MM.1S (cell line): ENCODE measurements around the gene CD8A.
A peak's percentile ranks its signal among the peaks of the same experiment; 100 is the strongest.

ENCODE experiments used
- DNase-seq: peaks from one replicate; pipeline ENCODE4 v3.0.0-alpha.2; 2015
- H2AFZ ChIP-seq: fragments of 300-600 bp; sonication (generic); 2 replicates; pipeline ENCODE4 v1.6.0; 2016; ENCODE audit warnings: antibody characterized with exemption, low read length
- H3F3A ChIP-seq: fragments of 300-600 bp; sonication (generic); 2 replicates; pipeline ENCODE4 v1.6.1; 2016; ENCODE audit warnings: mild to moderate bottlenecking, antibody characterized with exemption, low read length, moderate library complexity, mixed read lengths; ENCODE audit not compliant: insufficient read depth
- H3K27ac ChIP-seq: fragments of 300-600 bp; sonication (generic); 2 replicates; pipeline ENCODE4 v1.5.1; 2016; ENCODE audit warnings: mild to moderate bottlenecking, low read length
- H3K27me3 ChIP-seq: fragments of 300-600 bp; sonication (generic); replicated peaks from 2 replicates; pipeline ENCODE4 v1.6.0; 2016; ENCODE audit warnings: low read length; ENCODE audit not compliant: insufficient read depth
- H3K36me3 ChIP-seq: fragments of 300-600 bp; sonication (generic); replicated peaks from 2 replicates; pipeline ENCODE4 v1.6.1; 2016; ENCODE audit warnings: mild to moderate bottlenecking, low read length, mixed read lengths; ENCODE audit not compliant: insufficient read depth
- H3K4me1 ChIP-seq: fragments of 300-600 bp; sonication (generic); 2 replicates; pipeline ENCODE4 v1.6.1; 2016; ENCODE audit warnings: low read length, mixed read lengths
- H3K4me2 ChIP-seq: fragments of 300-600 bp; sonication (generic); 2 replicates; pipeline ENCODE4 v1.6.0; 2016; ENCODE audit warnings: low read depth, low read length
- H3K4me3 ChIP-seq: fragments of 300-600 bp; sonication (generic); 2 replicates; pipeline ENCODE4 v1.5.1; 2016; ENCODE audit warnings: low read length, mixed read lengths
- H3K79me2 ChIP-seq: fragments of 300-600 bp; sonication (generic); 2 replicates; pipeline ENCODE4 v1.6.1; 2016; ENCODE audit warnings: mixed run types, low read length, mixed read lengths
- H3K9ac ChIP-seq: fragments of 300-600 bp; sonication (generic); 2 replicates; pipeline ENCODE4 v1.6.1; 2016; ENCODE audit warnings: low read length, mixed read lengths
- H3K9me2 ChIP-seq: fragments of 300-600 bp; sonication (generic); replicated peaks from 2 replicates; pipeline ENCODE4 v1.6.1; 2016; ENCODE audit warnings: mild to moderate bottlenecking, low read length, mixed read lengths; ENCODE audit not compliant: insufficient read depth
- H3K9me3 ChIP-seq: fragments of 300-600 bp; sonication (generic); replicated peaks from 2 replicates; pipeline ENCODE4 v1.6.1; 2016; ENCODE audit warnings: mild to moderate bottlenecking, low read length, mixed read lengths; ENCODE audit not compliant: insufficient read depth
- H4K20me1 ChIP-seq: fragments of 300-600 bp; sonication (generic); 2 replicates; pipeline ENCODE4 v1.6.1; 2016; ENCODE audit warnings: mild to moderate bottlenecking, low read length, moderate library complexity, mixed read lengths; ENCODE audit not compliant: insufficient read depth
- CTCF ChIP-seq: fragments of 300-600 bp; sonication (generic); IDR thresholded peaks from 2 replicates; pipeline ENCODE4 v1.5.1; 2016; ENCODE audit warnings: antibody characterized with exemption, low read length, mixed read lengths
- EZH2 ChIP-seq: fragments of 300-600 bp; sonication (generic); optimal IDR thresholded peaks from 2 replicates; pipeline ENCODE3; 2017; ENCODE audit warnings: low read depth, mild to moderate bottlenecking, antibody characterized with exemption, low read length, mixed read lengths
- EZH2phosphoT487 ChIP-seq: fragments of 300-600 bp; sonication (generic); IDR thresholded peaks from 2 replicates; pipeline ENCODE4 v1.6.1; 2018; ENCODE audit warnings: antibody characterized with exemption, low read length

The CD8A gene

GRCh38 chr2:86808315-86809161 lies 17.8 kb upstream of the CD8A start:
- H3K9ac ChIP-seq = peak overlapping the region; percentile 24; the same call in 1 of the 2 replicates

GRCh38 chr2:86807468-86808275 lies 17.0 kb upstream of the CD8A start:
- peak; percentile 73 for DNase-seq
- peaks cover 3% of the 10 kb centered on the region; the same call in 1 of the 2 replicates for H3K4me1 ChIP-seq
- peak overlapping the region; percentile 71 for H3K4me3 ChIP-seq
- H2AFZ ChIP-seq = peak overlapping the region; percentile 84
- H3F3A ChIP-seq = no peaks in the 10 kb centered on the region
- no peaks in the 10 kb centered on the region for H3K27me3 ChIP-seq
- no peaks in the 10 kb centered on the region for H4K20me1 ChIP-seq
- no peak overlapping the region for H3K27ac ChIP-seq
- no peaks in the 10 kb centered on the region for H3K36me3 ChIP-seq
- no peaks in the 10 kb centered on the region for H3K79me2 ChIP-seq
- TF ChIP-seq CTCF = no peak
- TF ChIP-seq EZH2 = no peak
- TF ChIP-seq EZH2phosphoT487 = no peak
- no peaks in the 10 kb centered on the region for H3K9me2 ChIP-seq
- no peaks in the 10 kb centered on the region for H3K9me3 ChIP-seq
- peak overlapping the region; percentile 24; the same call in 1 of the 2 replicates for H3K9ac ChIP-seq
- H3K4me2 ChIP-seq = peak overlapping the region; percentile 96

More at GRCh38 chr2:86808315-86809161, 17.8 kb upstream of the CD8A start:
- peaks cover 3% of the 10 kb centered on the region; the same call in 1 of the 2 replicates for H3K4me1 ChIP-seq
- peak overlapping the region; percentile 96 for H3K4me2 ChIP-seq
- H3K9me2 ChIP-seq = no peaks in the 10 kb centered on the region
- peak overlapping the region; percentile 84 for H2AFZ ChIP-seq
- DNase-seq = peak; percentile 92
- H3K9me3 ChIP-seq = no peaks in the 10 kb centered on the region
- no peaks in the 10 kb centered on the region for H3F3A ChIP-seq
- H3K27ac ChIP-seq = no peak overlapping the region
- no peaks in the 10 kb centered on the region for H3K27me3 ChIP-seq
- H3K36me3 ChIP-seq = no peaks in the 10 kb centered on the region
- H3K4me3 ChIP-seq = peak overlapping the region; percentile 71
- H4K20me1 ChIP-seq = no peaks in the 10 kb centered on the region
- TF ChIP-seq CTCF (peak; percentile 90), EZH2 (no peak)
- no peaks in the 10 kb centered on the region for H3K79me2 ChIP-seq

- H3K9ac ChIP-seq = peak overlapping the region; percentile 24; the same call in 1 of the 2 replicates
These were observed 16.4 kb upstream of the CD8A start for GRCh38 chr2:86807133-86807467.

More at GRCh38 chr2:86807133-86807467, 16.4 kb upstream of the CD8A start:
- H4K20me1 ChIP-seq = no peaks in the 10 kb centered on the region
- no peaks in the 10 kb centered on the region for H3K79me2 ChIP-seq
- H3K9me3 ChIP-seq = no peaks in the 10 kb centered on the region
- H3K27ac ChIP-seq = no peak overlapping the region
- H3K36me3 ChIP-seq = no peaks in the 10 kb centered on the region
- H3F3A ChIP-seq = no peaks in the 10 kb centered on the region
- H2AFZ ChIP-seq = peak overlapping the region; percentile 84
- H3K4me2 ChIP-seq = peak overlapping the region; percentile 96
- TF ChIP-seq EZH2phosphoT487 (no peak), CTCF (no peak), EZH2 (no peak)
- H3K4me1 ChIP-seq = peaks cover 3% of the 10 kb centered on the region; the same call in 1 of the 2 replicates
- no peaks in the 10 kb centered on the region for H3K27me3 ChIP-seq
- no peak for DNase-seq
- peak overlapping the region; percentile 71 for H3K4me3 ChIP-seq
- no peaks in the 10 kb centered on the region for H3K9me2 ChIP-seq
